IPS DF 4.7 (cell line): ENCODE measurements around the gene DHRS12.
A peak's percentile ranks its signal among the peaks of the same experiment; 100 is the strongest.

Experiments used
- DNase-seq: peaks from one replicate; pipeline ENCODE4 v3.0.0-alpha.2; 2013; ENCODE audit warnings: low spot score; ENCODE audit errors: extremely low read depth

Gene DHRS12

DNA sequence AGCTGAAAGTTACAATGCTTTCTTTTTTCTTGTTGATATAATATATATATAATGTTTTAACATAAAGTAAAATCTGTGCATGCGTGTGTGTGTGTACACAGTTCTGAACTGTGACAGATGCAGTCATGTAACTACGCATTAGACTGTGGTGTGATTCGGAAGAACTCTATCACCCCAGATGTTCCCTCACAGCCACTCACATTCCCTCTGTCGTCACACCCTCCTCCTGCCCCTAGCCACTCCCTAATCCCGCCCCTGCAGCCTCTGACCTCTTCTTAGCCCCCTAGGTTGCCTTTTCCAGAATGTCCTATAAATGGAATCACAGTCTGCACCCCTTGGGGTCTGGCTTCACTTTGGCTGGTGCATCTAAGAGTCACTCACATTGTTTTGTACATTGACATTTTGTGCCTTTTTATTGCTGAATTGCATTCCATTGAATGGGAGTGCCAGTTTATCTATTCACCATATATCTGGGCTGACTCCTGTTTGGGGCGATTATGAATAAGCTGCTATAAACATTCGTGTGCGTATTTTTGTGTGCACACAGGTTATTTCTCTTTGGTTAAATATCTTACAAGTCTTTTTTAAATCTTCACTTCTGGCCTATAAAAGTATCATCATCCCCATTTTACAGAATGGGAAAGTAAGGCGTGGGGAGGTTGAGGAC lies 20.4 kb downstream of the DHRS12 start:
- no peak for DNase-seq

DNA sequence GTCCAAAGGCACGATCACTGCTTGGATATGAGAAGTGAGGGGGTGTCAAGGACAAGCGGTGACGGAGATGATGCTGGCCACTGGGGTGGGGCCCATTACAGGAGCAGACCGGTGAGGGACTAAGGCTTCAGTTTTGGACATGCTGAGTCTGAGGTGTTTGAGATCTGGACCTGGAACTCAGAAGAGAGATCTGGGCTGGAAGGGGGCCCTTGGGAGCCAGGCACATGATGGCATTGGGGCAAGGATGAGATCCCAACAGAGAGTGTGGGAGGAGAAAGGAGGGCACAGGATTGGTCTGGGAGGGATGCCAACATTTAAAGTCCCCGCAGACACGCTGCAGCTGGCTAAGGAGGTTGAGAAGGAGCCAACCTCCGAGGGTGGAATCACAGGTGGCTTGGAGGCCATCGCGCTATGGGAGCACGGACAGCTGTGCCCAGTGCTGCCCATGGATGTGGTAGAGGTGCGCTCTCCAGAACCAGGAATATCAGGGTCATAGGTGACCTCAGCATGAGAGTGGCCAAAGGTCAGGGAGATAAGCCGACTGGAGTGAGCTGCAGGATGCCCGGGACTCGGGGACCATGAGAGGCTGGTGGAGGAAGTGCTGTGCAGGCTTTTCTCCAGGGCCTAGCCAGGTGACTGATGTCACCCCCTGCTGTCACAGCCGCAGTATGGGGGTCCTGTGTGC lies 21.8 kb downstream of the DHRS12 start:
- DNase-seq: no peak

DNA sequence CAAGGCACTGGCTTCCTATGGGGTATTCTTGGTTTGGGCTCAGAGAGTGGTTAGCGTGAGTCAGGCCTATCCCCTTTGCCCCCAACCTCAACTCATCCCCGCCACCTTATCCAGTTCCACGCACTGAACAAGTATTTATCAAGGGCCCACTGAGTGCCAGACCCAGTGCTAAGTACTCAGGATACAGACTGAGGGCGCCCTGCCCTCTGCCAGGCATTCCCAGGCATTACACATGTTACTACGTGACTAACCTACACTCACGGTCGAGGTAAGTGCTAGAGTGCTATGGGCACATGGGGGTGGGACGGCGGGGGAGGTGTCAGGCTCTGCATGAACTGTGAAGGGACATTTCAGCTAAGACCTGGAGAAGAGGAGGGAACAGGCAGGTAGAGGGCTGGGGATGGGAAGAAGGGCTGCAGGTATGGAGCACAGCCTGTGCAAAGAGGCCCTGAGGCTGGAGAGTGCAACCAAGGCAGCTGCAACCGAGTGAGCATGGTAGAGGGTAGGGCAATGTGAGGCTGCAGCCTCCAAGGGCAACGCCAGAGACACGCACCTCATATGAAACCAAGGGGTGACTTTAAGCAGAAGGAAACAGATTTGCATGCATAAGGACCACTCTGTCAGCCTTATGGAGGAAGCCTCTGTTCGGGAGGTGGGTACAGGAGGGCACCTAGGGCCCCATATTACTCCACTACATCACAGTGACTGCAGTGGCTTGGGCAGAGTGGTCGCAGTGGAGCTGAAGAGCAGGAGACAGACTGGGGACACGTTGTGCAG lies 22.5 kb downstream of the DHRS12 start:
- DNase-seq: no peak

DNA sequence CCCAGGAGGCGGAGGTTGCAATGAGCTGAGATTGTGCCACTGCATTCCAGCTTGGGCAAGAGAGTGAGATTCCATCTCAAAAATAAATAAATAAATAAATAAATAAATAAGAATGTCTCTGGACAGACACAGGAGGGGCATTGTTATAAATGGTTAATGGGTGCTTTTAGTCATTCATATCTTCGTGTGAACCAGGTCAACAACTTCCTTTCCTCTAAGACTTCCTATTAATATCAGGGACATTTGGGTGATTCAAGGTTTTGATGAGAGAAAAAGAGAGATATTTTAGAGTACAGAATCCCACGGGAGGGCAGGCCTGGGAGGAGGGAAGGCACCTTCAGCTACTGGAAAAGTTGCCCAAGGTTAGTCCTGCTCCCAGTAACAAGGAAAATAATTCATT lies 23.9 kb downstream of the DHRS12 start:
- no peak for DNase-seq

DNA sequence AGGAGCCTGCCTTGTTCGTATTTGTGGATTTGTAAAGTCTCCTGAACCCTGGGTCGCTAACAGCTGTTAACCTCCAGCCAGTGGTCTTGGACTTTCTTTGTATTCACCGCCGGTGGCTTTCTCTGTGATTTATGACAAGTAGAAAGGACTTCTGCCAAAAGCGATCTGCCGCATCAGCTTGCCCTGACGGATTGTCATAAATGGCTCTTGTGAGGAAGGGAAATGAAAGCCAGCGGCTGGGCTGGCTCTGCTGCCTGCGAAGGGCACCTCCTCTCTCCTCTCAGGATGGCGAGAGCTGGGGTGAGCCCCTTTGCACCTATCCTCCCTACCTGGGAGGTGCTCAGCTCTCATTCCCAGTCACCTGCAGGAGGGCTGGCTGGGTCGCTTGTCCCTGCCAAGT lies 25.6 kb downstream of the DHRS12 start:
- no peak for DNase-seq

DNA sequence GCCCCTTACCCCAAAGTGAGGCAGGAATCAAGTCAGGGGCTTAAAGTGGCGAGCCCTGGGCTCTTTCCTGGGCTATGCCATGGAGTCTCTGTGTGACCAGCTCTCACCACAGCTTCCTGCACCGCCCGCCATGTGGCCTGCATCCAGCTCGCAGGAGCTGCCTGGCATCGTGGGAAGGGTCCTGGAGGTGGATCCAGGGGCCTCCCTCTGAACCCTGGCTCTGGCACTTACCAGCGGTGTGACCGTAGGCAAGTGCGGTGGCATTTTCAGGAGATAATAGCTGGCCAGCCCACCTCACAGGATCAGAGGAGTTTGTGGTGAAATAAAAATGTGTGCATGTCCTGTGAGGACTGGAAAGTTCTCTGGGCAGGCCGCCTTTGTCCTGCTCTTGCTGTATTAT lies 26.0 kb downstream of the DHRS12 start:
- no peak for DNase-seq

DNA sequence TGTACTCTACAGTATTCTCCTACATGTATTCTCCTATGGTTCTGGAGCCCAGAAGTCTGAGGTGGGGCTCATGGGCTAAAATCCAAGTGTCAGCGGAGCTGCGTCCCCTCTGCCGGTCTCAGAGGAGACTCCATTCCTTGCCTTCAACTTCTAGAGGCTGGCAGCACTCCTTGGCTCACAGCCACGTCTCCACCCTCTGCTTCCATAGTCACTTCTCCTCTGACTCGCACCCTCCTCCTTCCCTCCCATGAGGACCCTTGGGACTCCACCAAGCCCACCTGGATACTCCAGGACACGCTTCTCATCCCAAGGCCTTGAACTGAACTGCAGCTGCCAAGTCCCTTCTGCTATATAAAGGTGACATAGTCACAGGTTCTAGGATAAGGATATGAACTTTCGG lies 27.8 kb downstream of the DHRS12 start:
- no peak for DNase-seq

DNA sequence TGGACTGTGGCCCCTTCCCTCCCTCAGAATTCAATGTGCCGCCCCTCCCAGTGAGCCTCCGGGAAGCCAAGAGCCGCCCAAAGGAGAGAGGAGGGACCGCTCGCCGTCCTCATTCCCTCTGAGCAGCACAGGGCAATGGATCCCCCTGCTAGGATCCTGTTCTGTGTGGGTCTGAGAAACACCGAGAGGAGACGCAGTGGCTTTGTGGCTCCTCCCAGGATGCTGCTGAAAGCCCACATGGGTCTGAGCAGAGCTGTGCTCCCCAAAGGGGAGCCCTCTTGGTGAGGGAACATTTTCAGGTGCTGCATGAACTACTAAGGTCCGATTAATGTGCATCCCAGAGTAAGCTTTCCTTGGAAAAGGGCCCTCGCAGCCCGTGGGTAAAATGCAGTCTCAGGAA lies 30.4 kb downstream of the DHRS12 start:
- DNase-seq: no peak

DNA sequence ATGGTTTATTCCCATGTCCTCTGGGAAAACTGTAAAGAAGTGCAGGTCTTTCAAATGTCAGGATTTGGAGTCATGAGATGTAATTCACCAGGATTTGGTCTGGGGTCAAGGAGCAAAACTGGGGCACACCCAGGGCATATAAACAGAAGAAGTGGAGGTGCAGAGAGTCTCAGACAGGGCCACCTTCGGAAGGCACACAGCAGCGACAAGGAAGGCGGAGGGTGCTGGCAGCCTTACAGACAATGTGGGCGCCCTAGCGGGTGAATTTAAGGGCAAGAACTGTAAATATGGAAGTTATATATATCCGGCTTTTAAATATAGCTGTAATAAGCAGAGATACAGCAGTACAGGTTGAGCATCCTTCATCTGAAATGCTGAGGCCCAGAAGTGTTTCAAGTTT lies 31.2 kb downstream of the DHRS12 start:
- DNase-seq: no peak

DNA sequence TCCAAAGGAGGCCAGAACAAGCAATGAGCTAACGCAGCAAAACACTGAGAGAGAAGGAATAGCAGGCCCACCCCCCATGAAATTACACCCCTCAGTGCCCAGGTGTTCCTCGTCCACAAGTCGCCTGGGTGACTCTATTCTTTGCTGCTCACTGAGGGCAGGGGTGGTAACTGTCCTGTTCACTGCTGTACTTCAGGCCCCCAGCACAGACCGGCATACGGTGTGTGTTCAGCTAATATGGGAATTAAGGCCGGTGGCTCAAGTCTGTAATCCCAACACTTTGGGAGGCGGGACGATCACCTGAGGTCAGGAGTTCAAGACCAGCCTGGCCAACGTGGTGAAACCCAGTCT lies 31.9 kb downstream of the DHRS12 start:
- no peak for DNase-seq

DNA sequence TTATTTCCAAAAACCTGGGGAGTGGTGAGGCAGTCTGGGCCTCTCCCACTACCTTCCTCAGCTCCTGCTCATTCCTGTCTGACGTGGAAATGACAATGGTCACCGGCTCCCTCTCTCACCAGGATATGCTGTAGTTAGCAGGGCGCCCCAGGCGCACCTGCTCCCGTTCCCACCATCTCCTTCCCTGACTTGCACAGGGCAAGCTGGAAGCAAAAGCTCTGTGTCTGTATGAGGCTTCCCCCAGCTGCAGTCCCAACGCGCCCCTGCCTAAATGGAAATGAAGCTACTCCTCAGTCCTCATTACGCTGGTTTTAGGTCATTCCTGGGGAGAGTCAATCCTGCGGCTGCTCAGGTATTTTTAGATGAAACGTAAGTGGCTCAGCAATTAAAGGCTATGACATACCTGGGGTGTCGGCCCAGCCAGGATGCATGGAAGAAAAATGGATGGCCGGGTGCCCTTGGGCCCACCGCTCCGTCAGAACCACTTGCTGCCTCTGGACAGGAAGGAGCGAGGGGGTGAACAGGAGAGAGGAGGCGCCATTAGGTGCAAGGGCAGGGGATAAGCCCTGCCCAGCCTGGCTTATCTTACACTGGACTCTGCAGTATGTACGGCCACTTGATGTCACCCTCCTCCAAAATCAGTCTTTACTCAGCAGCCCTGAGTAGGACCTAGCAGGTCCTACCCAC lies 32.4 kb downstream of the DHRS12 start:
- DNase-seq: no peak

DNA sequence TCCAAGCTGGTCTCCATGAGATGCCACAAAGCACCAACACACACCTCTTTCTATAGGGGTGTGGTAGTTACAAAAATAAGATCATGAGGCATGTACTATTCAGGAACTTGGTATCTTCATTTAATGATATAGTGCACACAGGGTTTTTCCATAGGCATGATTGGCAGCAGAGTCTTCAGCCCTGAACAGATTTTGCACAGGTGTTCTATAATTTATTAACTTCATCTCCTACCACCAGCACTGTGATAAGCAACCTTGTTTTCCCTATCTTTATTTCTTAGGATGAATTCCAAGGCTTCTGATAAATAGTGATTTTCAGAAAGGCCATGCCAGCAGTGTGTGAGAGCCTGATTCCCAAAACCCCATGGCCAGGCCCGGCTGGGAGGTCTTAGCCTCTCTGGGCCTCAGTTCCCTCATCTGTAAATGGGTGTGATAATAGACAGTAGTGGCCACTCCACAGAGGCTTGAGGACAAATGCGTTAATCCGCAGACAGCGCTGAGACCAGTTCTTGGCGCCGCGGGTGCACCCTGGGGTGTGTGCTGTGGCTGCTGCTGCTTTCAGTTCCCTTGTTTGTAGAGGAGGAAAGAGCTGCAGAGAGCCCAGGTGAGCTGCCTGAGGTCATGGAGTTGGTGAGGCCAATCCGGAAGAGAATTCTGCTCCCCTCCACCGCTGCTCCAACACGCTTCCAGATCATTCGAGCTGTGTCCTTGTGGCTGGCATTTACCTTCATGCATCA lies 33.1 kb downstream of the DHRS12 start:
- DNase-seq: no peak

DNA sequence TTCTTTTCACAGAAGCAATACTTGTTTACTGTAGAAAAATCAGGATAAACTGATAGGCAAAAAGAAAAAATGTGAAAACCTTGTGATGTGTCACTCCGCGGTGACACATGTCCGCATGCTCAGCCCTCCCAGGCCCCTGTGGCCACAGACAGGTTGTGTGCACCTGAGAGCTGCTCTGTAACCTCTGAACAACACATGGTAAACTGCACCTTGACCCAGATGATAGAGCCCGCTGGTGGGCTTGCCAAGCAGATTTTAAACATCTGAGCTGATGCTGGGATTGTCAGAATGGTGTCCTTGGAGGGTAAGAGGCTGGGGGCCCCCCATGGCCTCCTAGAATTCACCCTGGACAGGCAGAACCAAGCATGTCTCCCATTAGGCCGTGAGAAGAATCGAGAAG lies 33.8 kb downstream of the DHRS12 start:
- no peak for DNase-seq

DNA sequence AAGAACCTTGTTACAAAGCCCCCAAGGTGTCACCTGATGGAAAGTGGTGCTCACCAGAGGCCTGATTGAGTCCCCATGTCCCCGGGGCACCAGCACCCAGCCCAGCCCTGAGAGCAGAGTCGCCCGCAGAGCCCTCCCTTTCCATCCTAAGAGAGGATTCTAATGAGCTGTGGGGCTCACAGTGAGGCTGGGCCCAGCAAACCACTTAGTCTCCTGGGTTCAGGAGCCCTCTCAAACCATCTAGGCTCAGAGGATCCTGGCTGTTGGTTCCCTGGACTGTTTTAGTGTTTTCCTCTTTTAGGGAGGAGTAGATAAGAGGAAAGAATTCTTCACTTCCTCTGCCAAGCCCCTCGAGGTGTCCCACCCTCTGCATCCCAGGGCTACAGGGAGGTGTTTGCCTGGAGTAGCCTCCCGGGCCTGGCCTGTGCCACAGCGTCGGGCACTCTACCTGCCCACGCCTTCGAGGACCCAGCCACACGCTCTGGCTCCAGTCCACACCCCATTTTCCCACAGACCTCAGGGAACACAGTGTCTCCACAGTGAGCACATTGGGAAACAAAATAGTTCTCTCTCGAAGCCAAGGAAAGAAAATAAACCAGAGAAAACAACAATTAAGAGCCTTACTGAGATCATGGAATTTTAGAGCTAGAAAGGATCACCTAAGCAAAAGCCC lies 34.4 kb downstream of the DHRS12 start:
- no peak for DNase-seq

DNA sequence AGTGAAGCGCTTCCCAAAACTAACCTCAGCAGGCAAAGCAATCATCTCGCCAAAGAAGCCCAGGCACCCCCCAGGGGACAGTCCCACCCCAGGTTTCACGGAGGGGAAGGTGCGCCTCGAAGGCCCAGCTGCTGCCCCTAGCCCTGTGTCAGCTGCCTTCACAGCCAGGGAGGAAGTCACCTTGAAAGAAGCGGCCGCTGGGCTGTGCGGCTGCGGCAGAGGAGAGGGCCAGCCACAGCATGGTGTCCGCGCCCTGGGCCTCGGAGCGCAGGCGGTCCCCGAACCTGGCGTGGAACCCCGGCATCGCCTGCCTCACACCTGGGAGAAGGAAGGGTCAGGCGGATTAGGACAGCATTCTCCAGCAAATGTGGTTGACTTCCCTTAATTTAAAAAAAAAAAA lies 35.0 kb downstream of the DHRS12 start:
- no peak for DNase-seq

DNA sequence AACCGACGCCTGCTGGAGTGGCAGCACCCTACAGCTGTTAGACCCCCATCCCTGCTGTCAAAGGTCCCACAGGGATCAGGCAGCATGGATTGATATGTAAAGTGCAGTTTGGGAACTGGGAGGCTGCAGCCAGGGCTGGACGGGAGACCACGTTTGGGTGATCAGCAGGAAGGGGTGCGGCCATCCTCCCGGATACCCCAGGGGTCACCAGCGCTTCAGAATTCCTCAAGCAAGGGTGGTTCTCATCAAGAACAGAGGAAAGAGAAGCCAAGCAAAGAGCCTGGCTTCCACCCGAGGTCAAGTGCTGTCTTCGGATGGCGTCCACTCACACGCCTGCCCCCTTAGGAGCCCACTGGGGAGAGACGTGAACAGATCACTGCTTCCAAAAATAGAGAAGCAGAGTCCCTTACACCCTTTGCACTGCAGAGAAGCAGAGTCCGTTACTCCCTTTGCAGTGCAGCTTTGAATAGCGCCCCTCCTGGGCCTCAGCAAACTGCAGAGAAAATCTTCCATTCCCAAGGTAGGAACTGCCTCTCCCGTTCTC lies 35.5 kb downstream of the DHRS12 start:
- DNase-seq: peak; percentile 28

DNA sequence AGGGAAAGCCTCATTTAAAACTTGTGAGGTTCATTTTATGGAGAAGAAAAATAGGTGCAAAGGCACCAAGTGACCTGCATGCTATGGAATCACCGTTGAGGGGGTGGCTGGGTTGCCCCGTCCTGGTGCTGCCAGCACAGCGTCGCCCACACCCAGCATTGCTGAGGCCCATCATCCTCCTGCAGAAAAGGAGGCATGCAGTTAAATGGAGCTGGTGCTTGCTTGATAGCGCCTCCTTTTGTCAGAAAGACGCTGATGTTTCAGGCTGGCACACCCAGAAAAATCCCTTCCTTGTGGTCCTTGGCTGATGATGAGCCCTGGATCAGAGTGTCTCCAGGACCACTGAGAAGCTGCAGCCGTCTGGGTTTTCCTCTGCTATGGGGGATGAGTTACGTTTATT lies 36.9 kb downstream of the DHRS12 start:
- peak; percentile 30 for DNase-seq

DNA sequence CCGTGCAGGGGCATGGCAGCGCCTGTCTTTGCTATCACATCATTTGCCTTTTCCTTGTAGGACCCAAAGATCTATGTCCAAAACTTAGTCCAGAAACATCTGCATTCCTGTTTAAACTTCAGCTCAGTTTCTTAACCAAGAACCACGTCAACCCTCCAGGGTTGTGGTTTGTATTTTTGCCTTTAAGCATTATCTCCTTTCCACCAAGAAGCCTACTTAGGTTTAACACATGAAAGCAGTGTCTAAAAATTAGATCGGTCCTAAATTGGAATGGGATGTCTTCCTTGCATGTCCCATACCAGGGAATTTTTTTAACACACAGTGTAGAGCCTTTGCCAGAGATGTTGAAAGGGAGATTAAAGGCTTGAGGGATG lies 38.8 kb downstream of the DHRS12 start:
- no peak for DNase-seq

DNA sequence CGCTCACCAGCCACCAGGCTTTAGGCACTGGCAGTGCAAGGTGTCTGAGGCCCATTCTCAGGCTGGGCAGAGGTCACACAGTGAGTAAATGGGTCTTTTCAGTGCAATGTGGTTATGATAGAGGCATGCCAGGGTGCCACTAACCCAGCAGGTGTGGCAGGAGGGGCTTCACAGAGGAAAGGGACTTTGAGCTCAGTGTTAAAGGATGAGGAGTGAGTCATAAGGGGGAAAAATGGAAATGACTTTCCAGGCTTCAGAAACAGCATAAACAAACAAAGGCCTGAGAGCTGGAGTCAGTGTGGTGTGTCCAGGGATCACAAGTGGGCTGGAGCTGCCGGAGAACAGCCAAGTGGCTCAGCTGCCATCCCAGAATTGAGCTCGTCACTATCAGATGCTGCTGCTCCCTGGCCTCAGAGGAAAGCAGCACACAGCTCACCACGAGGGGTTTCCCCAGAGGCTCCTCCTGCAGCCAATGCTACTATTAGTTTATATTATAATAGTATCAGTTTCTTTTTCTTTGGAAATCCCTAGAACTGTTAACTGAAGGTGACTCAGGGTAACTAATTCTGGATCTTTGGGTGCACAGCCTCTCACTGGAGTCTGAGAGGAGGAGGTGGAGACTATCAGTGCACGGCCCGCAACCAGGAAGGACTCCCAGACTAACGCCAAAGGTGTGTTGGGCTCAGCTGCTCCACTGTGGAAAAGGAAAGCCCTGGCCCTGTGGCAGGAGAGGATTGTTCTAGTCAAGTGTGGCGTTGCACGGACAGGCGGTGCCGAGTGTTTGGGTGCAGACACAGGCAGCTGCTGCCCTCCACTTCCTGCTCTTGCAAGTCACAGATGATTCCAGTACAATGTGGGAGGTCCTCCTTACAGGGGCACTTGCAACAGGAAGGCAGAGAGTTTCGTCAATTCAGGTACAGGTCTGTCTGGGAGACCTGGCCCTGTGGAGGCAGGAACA lies 39.5 kb downstream of the DHRS12 start:
- no peak for DNase-seq

DNA sequence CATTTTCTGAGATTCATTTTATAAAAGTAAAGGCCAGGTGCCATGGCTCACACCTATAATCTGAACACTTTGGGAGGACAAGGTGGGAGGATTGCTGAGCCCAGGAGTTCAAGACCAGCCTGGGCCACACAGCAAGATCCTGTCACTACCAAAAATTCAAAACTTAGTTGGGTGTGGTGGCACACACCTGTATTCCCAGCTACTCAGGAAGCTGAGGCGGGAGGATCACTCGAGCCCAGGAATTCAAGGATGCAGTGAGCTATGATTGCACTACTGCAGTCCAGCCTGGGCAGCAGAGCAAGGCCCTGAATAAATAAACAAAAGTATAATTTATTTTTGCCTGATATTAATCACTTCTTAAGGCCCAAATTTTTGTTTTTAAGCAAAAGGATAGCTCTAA lies 40.5 kb downstream of the DHRS12 start:
- no peak for DNase-seq
